ENCODE data around the gene CSNK2A2. TPM values are rescaled to one million over a fixed set of nuclear protein-coding genes. Genes with fewer than 3 reads are reported as not detected.
A peak's percentile ranks its signal among the peaks of the same experiment; 100 is the strongest.

The CSNK2A2 gene
- total and polyA plus RNA-seq, 2 experiments from 2014 or later = 44.7 to 102 TPM

- no peak for TF ChIP-seq ZNF462 (CRISPR knock-in tag; IDR thresholded peaks at IDR 0.05)
Observed at GRCh38 chr16:58152246-58152868, 45.5 kb downstream of the CSNK2A2 start (continued).

- H3K4me3 ChIP-seq = no peak overlapping the region
- H3K27ac ChIP-seq (ENCODE audit: low read depth) = no peak overlapping the region
- H3K4me2 ChIP-seq = no peak overlapping the region
- no peaks in the 10 kb centered on the region for H3K4me1 ChIP-seq (ENCODE audit: insufficient read depth)
- no peaks in the 10 kb centered on the region for H3K9me2 ChIP-seq (ENCODE audit: insufficient read depth)
- H4K20me1 ChIP-seq (replicated peaks; ENCODE audit: insufficient read depth) = no peaks in the 10 kb centered on the region
- Mint-ChIP-seq H3K4me1 (no peaks in the 10 kb centered on the region), H3K9me3 (no peaks in the 10 kb centered on the region), H3K27me3 (ENCODE audit: insufficient read depth, low read depth, poor library complexity) (peaks cover 5% of the 10 kb centered on the region), H3K36me3 (ENCODE audit: low read depth) (no peaks in the 10 kb centered on the region), H3K27ac (no peak overlapping the region), H3K4me3 (no peak overlapping the region)
- H2AFZ ChIP-seq = peak overlapping the region; percentile 90; the same call in 1 of the 2 replicates
- H3F3A ChIP-seq (replicated peaks; ENCODE audit: low read depth) = no peaks in the 10 kb centered on the region
- H3K27me3 ChIP-seq (ENCODE audit: insufficient read depth) = no peaks in the 10 kb centered on the region
- peak; percentile 12 for DNase-seq (ENCODE audit: low spot score)
- ATAC-seq = peak; percentile 76
- no peaks in the 10 kb centered on the region for H3K36me3 ChIP-seq (ENCODE audit: insufficient read depth)
- no peaks in the 10 kb centered on the region for H3K79me2 ChIP-seq (replicated peaks; ENCODE audit: insufficient read depth)
- TF ChIP-seq POLR2AphosphoS5 (IDR thresholded peaks at IDR 0.05; ENCODE audit: low read depth) = no peak
- no peak for TF ChIP-seq EZH2 (IDR thresholded peaks at IDR 0.05; ENCODE audit: low read depth, unreplicated experiment)
- no peak for TF ChIP-seq ETS1 (IDR thresholded peaks at IDR 0.05)
- no peak for TF ChIP-seq CTCF (conservative IDR thresholded peaks at IDR 0.05; ENCODE audit: low read depth in 2 of 2)
- no peak for TF ChIP-seq JUNB (IDR thresholded peaks at IDR 0.05; ENCODE audit: unreplicated experiment)
- TF ChIP-seq STAT1 (IDR thresholded peaks at IDR 0.05; ENCODE audit: unreplicated experiment) = no peak
- no peak for TF ChIP-seq REST (IDR thresholded peaks at IDR 0.05; ENCODE audit: unreplicated experiment)
Observed at GRCh38 chr16:58148526-58148925, 49.4 kb downstream of the CSNK2A2 start.
